AG04450 (cell line): ENCODE data around the gene FAAP20. TPM values are rescaled to one million over a fixed set of nuclear protein-coding genes. Genes with fewer than 3 reads are reported as not detected.

ENCODE experiments used
- CTCF ChIA-PET: fragments of 300-600, 350-600 bp; formaldehyde crosslinking; extraction: SDS; loops from one replicate; lab custom pipeline; 2022; ENCODE audit warnings: antibody characterized with exemption, inconsistent platforms; lab: Charles Lee
- POLR2A ChIA-PET: fragments of 350-600 bp; formaldehyde crosslinking; extraction: SDS; loops from one replicate; lab custom pipeline; 2021; ENCODE audit warnings: antibody characterized with exemption, inconsistent platforms; lab: Yijun Ruan, JAX
- DNase-seq: peaks from one replicate; pipeline ENCODE4 v3.0.0-alpha.2; 2011; ENCODE audit warnings: low read depth, low spot score
- H3K27ac ChIP-seq: one replicate; pipeline ENCODE4 v1.5.1; 2012; ENCODE audit warnings: low read depth, low read length, control low read depth
- H3K27me3 ChIP-seq: one replicate; pipeline ENCODE4 v1.6.0; 2012; ENCODE audit warnings: low read length; ENCODE audit not compliant: control insufficient read depth, insufficient read depth
- H3K4me3 ChIP-seq: 2 replicates; pipeline ENCODE4 v1.5.1; 2011; ENCODE audit warnings: mild to moderate bottlenecking, low read depth, low read length, control low read depth
- H3K9me3 ChIP-seq: 2 replicates; pipeline ENCODE4 v1.5.1; 2012; ENCODE audit warnings: low read length; ENCODE audit not compliant: control insufficient read depth, insufficient read depth
- CTCF ChIP-seq: IDR thresholded peaks from 2 replicates; pipeline ENCODE4 v1.5.1; 2011; ENCODE audit warnings: low read depth, low read length, control low read depth, inconsistent platforms
- polyA plus RNA-seq: library from polyadenylated mRNA; depleted of rRNA; stranded (reverse); fragments of >200 nt; gene quantifications from 2 replicates; pipeline ENCODE4 v1.2.3, GENCODE V29; 2011

The FAAP20 gene
- polyA plus RNA-seq, 1 experiment, result 9.7 TPM

GRCh38 chr1:2182376-2182775 is 12.2 kb downstream of the FAAP20 start:
- H3K9me3 ChIP-seq, result peaks cover 14% of the 10 kb centered on the region
- no peak overlapping the region for H3K27ac ChIP-seq
- ChIA-PET CTCF (interaction anchor here (1.1 kb wide), 1 partner anchor 8 kb away, joined by 3 read pairs; no protein-coding TSS in a partner anchor), POLR2A (no interaction called here)
- H3K27me3 ChIP-seq, result no peaks in the 10 kb centered on the region
- DNase-seq, result no peak
- no peak for TF ChIP-seq CTCF
- H3K4me3 ChIP-seq, result no peak overlapping the region

DNA sequence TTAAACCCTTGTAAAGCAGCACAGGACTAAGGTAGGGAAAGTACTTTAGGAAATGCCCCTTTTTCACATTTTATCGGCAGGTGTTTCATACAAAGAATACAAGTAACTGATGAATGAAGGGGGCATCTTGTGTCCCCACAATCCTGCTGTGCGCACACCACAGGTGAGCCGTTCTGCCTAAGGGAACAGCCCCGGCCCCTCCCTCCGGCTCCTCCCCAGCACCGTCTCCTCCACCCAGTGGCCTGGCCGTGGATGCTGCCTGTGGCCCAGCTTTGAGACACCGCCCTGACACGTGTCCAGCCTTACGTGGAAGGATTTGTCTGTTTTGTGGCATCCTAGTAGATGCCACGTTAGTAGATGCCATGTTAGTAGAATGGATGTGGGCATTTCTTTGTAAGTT is 12.8 kb downstream of the FAAP20 start:
- no peak for DNase-seq
- ChIA-PET POLR2A (no interaction called here), CTCF (no interaction called here)
- TF ChIP-seq CTCF, result no peak
- Histone ChIP-seq H3K27me3 (no peaks in the 10 kb centered on the region), H3K27ac (no peak overlapping the region), H3K9me3 (peaks cover 14% of the 10 kb centered on the region), H3K4me3 (no peak overlapping the region)

DNA sequence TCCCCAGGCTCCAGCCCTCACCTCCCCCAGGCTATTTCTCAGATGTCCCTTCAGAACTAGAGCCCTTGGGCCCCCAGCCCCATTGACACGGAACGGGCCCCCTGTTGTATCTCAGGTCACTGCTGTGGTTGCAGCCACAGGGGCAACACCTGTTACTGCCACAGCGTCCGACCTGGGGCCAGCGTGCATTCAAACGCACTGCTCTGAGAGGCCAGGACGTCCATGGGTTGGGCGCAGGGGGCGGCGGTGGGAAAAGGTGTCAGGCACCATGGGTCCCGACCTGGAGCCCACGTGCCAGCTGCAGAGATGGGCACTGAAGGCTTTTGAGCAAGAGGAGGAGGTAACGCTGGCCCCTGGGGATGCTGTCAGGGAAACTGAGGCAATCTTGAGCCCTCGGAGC is 13.3 kb downstream of the FAAP20 start:
- DNase-seq, result no peak
- no peak overlapping the region for H3K27ac ChIP-seq
- H3K4me3 ChIP-seq, result no peak overlapping the region
- ChIA-PET POLR2A (no interaction called here), CTCF (no interaction called here)
- no peaks in the 10 kb centered on the region for H3K27me3 ChIP-seq
- H3K9me3 ChIP-seq, result peaks cover 14% of the 10 kb centered on the region
- TF ChIP-seq CTCF, result no peak

GRCh38 chr1:2180297-2181245 is 14.0 kb downstream of the FAAP20 start:
- Histone ChIP-seq H3K4me3 (no peak overlapping the region), H3K27ac (no peak overlapping the region), H3K27me3 (no peaks in the 10 kb centered on the region), H3K9me3 (peaks cover 14% of the 10 kb centered on the region)
- POLR2A ChIA-PET, result no interaction called here
- DNase-seq, result no peak
- CTCF ChIA-PET, result no interaction called here
- no peak for TF ChIP-seq CTCF

DNA sequence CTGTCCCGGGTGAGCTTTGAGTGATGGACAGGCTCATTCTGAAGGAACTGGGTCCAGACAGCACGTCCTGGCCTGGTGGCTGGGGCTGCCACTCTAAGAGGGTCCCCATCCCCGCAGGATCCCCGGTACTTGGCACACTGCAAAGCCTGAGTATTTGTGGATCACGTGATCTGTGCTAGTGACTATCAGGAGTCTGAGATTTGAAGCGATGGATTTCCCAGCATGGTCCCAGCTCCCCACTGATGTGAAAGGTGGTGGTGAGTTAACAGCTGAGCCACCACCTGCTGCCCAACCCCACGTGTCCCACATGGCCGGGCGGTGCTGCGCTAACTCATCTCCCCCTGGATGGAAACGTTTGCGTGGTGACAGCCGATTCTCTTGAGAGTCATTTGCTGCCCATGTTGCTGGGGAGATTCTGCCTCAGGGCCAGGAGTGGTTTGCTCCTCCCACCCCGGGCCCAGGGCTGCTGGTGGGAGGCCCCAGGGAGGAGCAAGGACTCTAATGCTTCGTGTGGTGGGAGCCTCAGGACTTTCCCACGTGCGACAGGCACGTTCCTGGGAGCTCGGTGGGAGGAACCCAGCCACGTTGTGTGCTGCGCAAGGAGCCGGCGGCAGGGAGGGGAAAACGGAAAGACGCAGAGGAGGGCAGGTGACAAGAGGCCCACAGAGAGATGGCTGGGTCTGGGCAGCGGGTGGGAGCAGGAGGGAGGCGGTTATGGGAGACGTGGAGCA is 15.1 kb downstream of the FAAP20 start:
- H3K9me3 ChIP-seq, result peaks cover 14% of the 10 kb centered on the region
- CTCF ChIA-PET, result no interaction called here
- no peak for DNase-seq
- TF ChIP-seq CTCF, result no peak
- no peak overlapping the region for H3K4me3 ChIP-seq
- no peaks in the 10 kb centered on the region for H3K27me3 ChIP-seq
- no peak overlapping the region for H3K27ac ChIP-seq
- POLR2A ChIA-PET, result no interaction called here
